Medulla oblongata (tissue), 1 donor: ENCODE data around the gene CPLANE2.
"Not testable (repeated sequence)": the region's sequence is repeated elsewhere in the genome, so short reads cannot be mapped to it uniquely, and the experiment has no call there.

Experiments
- DNase-seq: peaks from one replicate; pipeline ENCODE4 v3.0.0-alpha.2; 2015; ENCODE audit errors: extremely low spot score

Gene CPLANE2

DNA sequence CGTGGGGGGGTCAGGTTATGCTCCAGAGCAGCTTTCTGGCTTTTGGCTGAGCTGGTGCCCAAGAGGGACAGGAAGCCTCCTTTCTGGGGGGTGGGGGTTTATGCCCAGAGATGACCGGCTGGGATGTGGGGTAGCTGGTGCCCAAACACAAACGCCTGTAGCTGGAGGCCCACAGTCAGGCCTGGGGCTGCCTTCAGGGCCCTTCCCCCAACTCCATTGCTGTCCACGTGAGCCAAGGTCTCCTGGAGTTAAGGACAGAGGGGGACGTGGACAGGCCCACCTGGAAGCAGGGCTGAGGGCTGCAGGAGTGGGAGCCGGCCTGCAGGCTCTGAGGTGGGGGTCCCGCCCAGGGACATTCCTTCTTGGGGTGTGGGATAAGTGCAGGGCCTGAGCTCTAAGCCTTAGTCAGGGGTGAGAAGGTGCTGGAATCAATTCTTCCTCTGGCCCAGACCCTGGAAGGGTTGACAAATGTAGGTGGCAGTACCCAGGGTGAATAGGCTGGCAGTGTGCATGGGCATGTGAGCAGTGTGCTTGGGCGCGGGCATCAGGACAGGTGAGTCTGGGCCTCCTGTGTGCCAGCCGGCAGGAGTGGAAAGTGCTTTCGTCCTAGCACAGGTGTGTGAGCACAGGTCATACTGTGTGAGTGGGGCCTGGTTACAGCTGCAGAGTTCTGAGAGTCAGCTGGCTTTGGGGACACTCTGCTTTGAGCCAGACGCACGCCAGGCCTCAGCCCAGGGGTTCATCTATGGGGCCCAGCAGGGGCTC, 6.8 kb downstream of the CPLANE2 start:
- DNase-seq: no peak

GRCh38 chr1:16226490-16227179, 10.3 kb downstream of the CPLANE2 start:
- DNase-seq: no peak

DNA sequence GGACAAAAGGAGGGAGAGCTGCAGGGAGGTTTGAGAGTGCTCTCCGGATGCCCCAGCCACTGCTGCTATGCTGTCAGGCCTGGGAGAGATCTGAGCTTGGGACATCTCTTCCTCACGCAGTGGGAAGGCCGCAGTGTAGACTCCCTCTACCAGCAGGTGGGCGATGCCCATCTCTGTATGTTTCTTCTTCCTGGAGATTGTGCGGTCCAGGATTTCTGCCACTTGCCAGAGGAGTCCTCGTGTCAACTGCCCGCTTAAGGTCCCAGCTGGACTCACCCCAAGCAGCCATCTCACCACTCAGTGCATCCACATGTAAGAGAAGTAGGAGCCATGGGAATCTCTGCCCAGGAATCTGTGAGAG, 10.9 kb downstream of the CPLANE2 start:
- no peak for DNase-seq

DNA sequence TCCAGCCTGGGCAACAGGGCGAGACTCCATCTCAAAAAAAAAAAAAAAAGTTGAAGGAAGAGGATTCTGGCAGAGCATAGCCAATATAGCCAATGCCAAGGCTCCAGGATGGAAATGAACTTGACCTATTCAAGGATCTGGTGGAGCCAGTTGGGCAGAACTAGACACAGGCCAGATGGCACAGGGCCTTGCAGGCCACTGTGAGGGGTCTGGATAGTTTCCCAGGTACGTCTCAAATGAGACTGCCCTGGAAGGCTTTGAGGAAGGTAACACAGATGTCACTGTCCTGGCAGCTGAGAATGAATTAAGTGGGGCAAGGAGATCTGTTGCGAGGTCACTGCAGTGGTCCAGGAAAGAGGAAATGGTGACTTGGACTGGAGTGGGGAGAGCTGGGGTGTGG, 12.5 kb downstream of the CPLANE2 start:
- no peak for DNase-seq

GRCh38 chr1:16222716-16223115, 14.3 kb downstream of the CPLANE2 start:
- DNase-seq: not testable (repeated sequence)

DNA sequence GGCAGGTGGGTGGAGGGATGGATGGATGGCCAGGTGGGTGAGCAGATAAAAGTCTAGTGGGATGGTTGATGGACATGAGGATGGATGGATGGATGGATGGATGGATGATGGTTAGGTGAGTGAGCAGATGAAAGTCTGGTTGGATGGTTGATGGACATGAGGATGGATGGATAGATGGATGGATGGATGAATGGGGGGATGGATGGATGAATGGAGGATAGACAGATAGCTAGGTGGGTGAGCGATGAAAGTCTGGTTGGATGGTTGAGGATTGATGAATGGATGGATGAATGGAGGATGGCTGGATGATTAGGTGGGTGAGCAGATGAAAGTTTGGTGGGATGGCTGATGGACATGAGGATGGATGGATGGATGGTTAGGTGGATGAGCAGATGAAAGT, 15.5 kb downstream of the CPLANE2 start:
- DNase-seq: no peak

GRCh38 chr1:16219968-16220500, 16.9 kb downstream of the CPLANE2 start:
- DNase-seq: no peak

DNA sequence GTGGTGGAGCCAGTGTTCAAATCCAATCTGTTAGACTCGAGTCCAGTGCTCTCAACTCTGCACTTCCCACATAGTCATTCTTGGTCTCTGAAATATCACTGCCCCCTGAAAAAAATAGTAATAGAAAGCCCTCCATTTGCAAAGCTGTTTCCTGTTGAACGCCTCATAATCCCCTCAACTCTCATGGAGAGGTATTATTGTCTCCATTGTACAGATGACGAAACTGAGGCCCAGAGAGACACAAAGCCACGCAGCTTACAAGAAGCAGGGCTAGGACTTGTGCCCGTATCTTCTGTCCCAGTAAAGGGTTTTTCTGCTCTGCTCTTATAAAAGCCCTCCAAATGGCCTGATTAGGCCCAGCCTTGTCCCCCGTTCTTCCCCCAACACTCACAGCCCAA, 18.3 kb downstream of the CPLANE2 start:
- DNase-seq: no peak

DNA sequence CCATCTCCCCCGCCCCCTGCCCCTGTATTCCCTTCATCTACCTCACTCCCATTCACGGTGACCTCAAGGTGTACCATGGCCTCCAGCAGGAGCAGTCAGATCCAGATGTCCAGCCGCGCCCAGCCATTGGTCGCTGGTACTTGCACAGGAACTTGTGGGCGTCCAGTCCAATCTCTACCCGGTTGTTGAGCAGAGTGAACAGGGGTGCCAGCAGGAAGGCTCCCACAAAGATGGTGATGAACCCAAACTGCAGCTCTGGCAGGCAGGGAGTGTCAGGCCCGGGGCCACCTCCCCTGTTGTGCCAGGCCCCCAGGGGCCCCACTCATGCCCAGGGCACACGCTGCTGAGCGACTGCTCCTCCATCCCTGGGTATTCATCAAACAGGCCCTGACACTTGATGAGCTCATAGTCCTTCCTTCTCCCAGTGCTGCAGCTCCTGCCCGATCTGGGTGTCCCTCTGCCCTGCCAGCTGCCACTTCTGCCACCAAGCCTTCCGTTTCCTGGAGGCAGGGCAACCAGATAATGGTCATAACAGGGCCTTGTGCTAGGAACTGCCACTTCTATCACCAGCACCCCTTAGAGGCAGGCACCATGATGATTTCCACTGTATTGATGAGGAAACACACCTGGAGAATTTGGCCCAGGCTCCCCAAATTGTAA, 18.8 kb downstream of the CPLANE2 start:
- no peak for DNase-seq

DNA sequence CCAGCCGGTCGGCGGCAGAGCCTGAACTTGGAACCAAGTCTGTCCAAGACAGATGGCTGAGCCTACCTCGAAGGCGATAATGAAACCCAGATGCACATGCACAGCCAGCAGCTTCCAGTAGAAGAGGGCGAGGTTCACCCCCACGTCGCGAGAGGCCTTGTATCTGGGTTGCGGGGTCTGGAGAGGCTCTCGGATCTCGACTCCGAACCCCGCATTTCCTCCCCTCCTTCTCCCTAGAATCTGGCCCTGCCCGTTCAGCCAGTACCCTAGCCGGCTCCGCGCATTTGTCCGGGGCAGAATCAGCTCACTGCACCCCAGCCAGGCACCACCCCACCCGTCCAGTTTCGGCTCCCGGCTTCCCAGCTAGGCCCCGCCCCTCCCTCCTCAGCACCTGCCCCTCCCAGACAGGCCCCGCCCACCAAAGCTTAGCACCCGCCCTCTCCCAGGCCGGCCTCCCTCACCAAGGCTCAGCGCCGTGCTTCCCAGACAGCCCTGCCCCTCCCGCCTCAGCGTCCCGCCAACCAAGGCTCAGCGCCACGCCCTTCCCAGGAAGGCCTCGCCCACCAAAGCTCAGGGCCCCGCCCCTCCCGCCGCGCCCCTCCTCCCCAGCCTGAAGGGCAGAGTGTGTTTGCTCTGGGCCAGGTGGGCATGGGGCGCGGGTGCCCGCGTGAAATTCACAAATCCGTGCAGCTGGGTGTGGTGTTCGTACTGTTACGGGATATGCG, 19.8 kb downstream of the CPLANE2 start:
- DNase-seq: peak; percentile 95

- DNase-seq: peak; percentile 83
Observed at GRCh38 chr1:16215882-16216753, 20.9 kb downstream of the CPLANE2 start.

DNA sequence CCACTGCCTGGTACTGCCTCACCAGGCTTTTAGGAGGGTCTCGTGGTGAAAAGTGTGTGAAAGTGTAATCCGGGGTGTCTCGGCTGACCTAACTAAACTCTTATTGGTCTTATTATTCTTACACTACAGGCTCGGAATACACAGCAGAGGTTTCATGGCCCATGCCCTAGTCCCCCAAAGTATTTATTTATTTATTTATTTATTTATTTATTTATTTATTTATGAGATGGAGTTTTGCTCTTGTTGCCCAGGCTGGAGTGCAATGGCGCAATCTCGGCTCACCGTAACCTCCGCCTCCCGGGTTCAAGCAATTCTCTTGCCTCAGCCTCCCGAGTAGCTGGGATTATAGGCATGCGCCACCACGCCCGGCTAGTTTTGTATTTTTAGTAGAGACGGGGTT, 21.7 kb downstream of the CPLANE2 start:
- not testable (repeated sequence) for DNase-seq

GRCh38 chr1:16213544-16213943, 23.4 kb downstream of the CPLANE2 start:
- not testable (repeated sequence) for DNase-seq

DNA sequence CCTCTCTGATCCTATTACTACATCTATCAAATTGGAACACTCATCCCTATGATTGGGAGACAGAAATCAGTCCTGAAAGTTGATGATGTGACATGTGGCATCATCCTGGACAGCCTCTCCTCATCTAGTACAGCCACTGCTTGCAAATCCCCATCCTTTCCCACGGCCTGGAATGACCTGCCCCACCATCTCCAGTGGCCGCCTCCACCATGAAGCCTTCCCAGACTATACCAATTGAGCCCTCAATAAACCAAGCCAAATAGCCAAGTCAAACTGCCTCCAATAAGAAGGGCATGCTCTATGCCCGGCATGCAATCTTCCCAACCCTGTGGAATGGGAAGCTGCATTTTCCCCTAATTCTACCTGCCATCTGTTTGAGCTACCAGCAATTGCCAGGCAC, 24.0 kb downstream of the CPLANE2 start:
- no peak for DNase-seq

GRCh38 chr1:16212251-16212961, 24.6 kb downstream of the CPLANE2 start, which contains the start of gene ARHGEF19:
TSS of gene ARHGEF19 (minus strand) at chr1:16212652. CDS start at chr1:16209054, 3,598 bp downstream.
- DNase-seq: no peak

- no peak for DNase-seq
Observed at GRCh38 chr1:16211824-16212223, 25.2 kb downstream of the CPLANE2 start.

- no peak for DNase-seq
Observed at GRCh38 chr1:16210581-16210980, 26.4 kb downstream of the CPLANE2 start.

GRCh38 chr1:16209847-16210407, 27.1 kb downstream of the CPLANE2 start:
- DNase-seq: peak; percentile 59

- DNase-seq: no peak
Observed at GRCh38 chr1:16209132-16209846, 27.7 kb downstream of the CPLANE2 start.
